IMR-90 (cell line): ENCODE results near the gene FRY.

ENCODE experiments used
- POLR2A ChIP-seq: IDR thresholded peaks from 2 replicates; pipeline ENCODE4 v1.6.1; 2012; ENCODE audit warnings: mild to moderate bottlenecking, low read depth, low read length
- RCOR1 ChIP-seq: IDR thresholded peaks from 2 replicates; pipeline ENCODE4 v1.6.1; 2012; ENCODE audit warnings: mild to moderate bottlenecking, low read length, improper control_type of control experiment; ENCODE audit not compliant: insufficient replicate concordance
- TF ChIP-seq, protein P1 (sequence below): conservative IDR thresholded peaks from 2 replicates; pipeline ENCODE4 v1.5.1; 2012; ENCODE audit warnings: mild to moderate bottlenecking, low read depth, low read length, improper control_type of control experiment

GRCh38 chr13:32284927-32285632 lies 253.5 kb downstream of the FRY start:
- TF ChIP-seq POLR2A = no peak
- no peak for TF ChIP-seq RCOR1
- TF ChIP-seq, protein P1, sequence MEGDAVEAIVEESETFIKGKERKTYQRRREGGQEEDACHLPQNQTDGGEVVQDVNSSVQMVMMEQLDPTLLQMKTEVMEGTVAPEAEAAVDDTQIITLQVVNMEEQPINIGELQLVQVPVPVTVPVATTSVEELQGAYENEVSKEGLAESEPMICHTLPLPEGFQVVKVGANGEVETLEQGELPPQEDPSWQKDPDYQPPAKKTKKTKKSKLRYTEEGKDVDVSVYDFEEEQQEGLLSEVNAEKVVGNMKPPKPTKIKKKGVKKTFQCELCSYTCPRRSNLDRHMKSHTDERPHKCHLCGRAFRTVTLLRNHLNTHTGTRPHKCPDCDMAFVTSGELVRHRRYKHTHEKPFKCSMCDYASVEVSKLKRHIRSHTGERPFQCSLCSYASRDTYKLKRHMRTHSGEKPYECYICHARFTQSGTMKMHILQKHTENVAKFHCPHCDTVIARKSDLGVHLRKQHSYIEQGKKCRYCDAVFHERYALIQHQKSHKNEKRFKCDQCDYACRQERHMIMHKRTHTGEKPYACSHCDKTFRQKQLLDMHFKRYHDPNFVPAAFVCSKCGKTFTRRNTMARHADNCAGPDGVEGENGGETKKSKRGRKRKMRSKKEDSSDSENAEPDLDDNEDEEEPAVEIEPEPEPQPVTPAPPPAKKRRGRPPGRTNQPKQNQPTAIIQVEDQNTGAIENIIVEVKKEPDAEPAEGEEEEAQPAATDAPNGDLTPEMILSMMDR = no peak
